A673 (cell line): ENCODE data around the gene MANSC4. TPM values are rescaled to one million over a fixed set of nuclear protein-coding genes. Genes with fewer than 3 reads are reported as not detected.

Experiments used
- BruUV-seq: library from RNA; stranded (reverse); fragments of 400-500 nt; replicated peaks from 2 replicates; lab custom pipeline; 2021; lab: Mats Ljungman, UMichigan
- CTCF ChIA-PET: fragments of 300-600 bp; sonication (Branson Sonifier 250); formaldehyde crosslinking; loops from one replicate; lab custom pipeline; 2022; ENCODE audit warnings: antibody characterized with exemption; lab: Charles Lee
- POLR2A ChIA-PET: fragments of 300-600 bp; sonication (Branson Sonifier 250); formaldehyde crosslinking; loops from one replicate; lab custom pipeline; 2022; ENCODE audit warnings: antibody characterized with exemption; ENCODE audit not compliant: low non-redundant PET; lab: Charles Lee
- DNase-seq: peaks from one replicate; pipeline ENCODE4 v3.0.0-alpha.2; 2015; ENCODE audit warnings: low spot score
- H3K27ac ChIP-seq: fragments of 200-600 bp; sonication (generic); 2 replicates; pipeline ENCODE4 v1.5.1; 2016; ENCODE audit warnings: mixed run types, low read depth, mild to moderate bottlenecking, mixed read lengths, antibody characterized with exemption, low read length; ENCODE audit not compliant: poor library complexity, severe bottlenecking
- H3K27me3 ChIP-seq: fragments of 200-600 bp; sonication (generic); replicated peaks from 2 replicates; pipeline ENCODE4 v1.6.1; 2017; ENCODE audit warnings: mixed run types, low read depth, mild to moderate bottlenecking, mixed read lengths, antibody characterized with exemption, low read length; ENCODE audit not compliant: insufficient read depth, poor library complexity
- H3K36me3 ChIP-seq: fragments of 200-600 bp; sonication (generic); 2 replicates; pipeline ENCODE4 v1.6.1; 2016; ENCODE audit warnings: mixed run types, mild to moderate bottlenecking, mixed read lengths, antibody characterized with exemption, low read length; ENCODE audit not compliant: insufficient read depth, poor library complexity, severe bottlenecking
- H3K4me1 ChIP-seq: fragments of 200-600 bp; sonication (generic); 2 replicates; pipeline ENCODE4 v1.6.1; 2017; ENCODE audit warnings: mixed run types, mild to moderate bottlenecking, mixed read lengths, antibody characterized with exemption, low read length; ENCODE audit not compliant: insufficient read depth, poor library complexity, severe bottlenecking
- H3K4me3 ChIP-seq: fragments of 200-600 bp; sonication (generic); 2 replicates; pipeline ENCODE4 v1.5.1; 2016; ENCODE audit warnings: low read depth, mixed run types, mild to moderate bottlenecking, mixed read lengths, low read length; ENCODE audit not compliant: poor library complexity, severe bottlenecking
- H3K9me3 ChIP-seq: fragments of 200-600 bp; sonication (generic); 2 replicates; pipeline ENCODE4 v1.6.1; 2016; ENCODE audit warnings: mixed run types, low read depth, mild to moderate bottlenecking, mixed read lengths, antibody characterized with exemption, low read length; ENCODE audit not compliant: poor library complexity, severe bottlenecking
- CTCF ChIP-seq: fragments of 300-800, 200-600 bp; sonication (generic); conservative IDR thresholded peaks from 2 replicates; pipeline ENCODE4 v1.5.1; 2017; ENCODE audit warnings: low read depth, mild to moderate bottlenecking, antibody characterized with exemption, low read length, moderate library complexity, mixed read lengths
- EZH2 ChIP-seq: fragments of 200-600 bp; sonication (generic); IDR thresholded peaks from 2 replicates; pipeline ENCODE4 v1.6.1; 2017; ENCODE audit warnings: borderline replicate concordance, low read depth, mild to moderate bottlenecking, mixed read lengths, antibody characterized with exemption, low read length; ENCODE audit not compliant: poor library complexity, severe bottlenecking
- intact Hi-C: fragments of 100-400 bp; cut with micrococcal nuclease; formaldehyde crosslinking; loops from one replicate; pipeline ENCODE4 v1.10.0; 2022; ENCODE audit not compliant: unreplicated experiment
- total RNA-seq: library from RNA; stranded (reverse); gene quantifications from 2 replicates; pipeline ENCODE4 v1.2.3, GENCODE V29; 2021

Gene MANSC4
- total RNA-seq, 1 experiment from 2014 or later = not detected

- Histone ChIP-seq H3K4me1 (peaks cover 7% of the 10 kb centered on the region), H3K9me3 (no peaks in the 10 kb centered on the region), H3K36me3 (no peaks in the 10 kb centered on the region), H3K4me3 (peak overlapping the region; percentile 87), H3K27me3 (no peaks in the 10 kb centered on the region), H3K27ac (peak overlapping the region; percentile 86)
- CTCF ChIA-PET = interaction anchor here (0.6 kb wide), 1 partner anchor 47 kb away, joined by 6 read pairs; no protein-coding TSS in a partner anchor
- BruUV-seq = no TSS peak
- intact Hi-C loops = no loop called here
- POLR2A ChIA-PET = no interaction called here
- no peak for DNase-seq
- no peak for TF ChIP-seq EZH2
- TF ChIP-seq CTCF = no peak
Measured at GRCh38 chr12:27779416-27779919, 568 bp downstream of the MANSC4 start.

DNA sequence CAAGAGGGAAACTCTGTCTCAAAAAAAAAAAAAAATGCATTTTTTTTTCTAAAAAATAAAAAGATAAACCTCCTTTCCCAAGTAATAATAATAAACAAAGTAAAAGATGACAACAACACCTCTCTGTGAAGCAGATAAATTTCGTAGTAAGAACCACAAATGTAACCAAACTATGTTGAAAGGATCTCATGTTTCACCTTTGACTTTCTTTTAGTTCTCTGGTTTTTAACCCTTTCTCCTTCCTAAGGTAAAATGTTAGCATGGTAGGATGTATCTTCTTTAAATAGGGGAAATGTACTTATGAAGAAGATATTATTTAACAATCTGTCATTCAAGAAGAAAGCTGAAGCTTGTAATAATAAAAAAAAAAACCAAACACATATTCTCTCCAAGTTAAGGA, 1.8 kb downstream of the MANSC4 start:
- Histone ChIP-seq H3K4me3 (no peak overlapping the region), H3K4me1 (peaks cover 6% of the 10 kb centered on the region), H3K27me3 (no peaks in the 10 kb centered on the region), H3K27ac (no peak overlapping the region), H3K9me3 (no peaks in the 10 kb centered on the region), H3K36me3 (no peaks in the 10 kb centered on the region)
- ChIA-PET POLR2A (no interaction called here), CTCF (no interaction called here)
- TF ChIP-seq CTCF = no peak
- no peak for TF ChIP-seq EZH2
- intact Hi-C loops = no loop called here
- DNase-seq = no peak
- BruUV-seq = no TSS peak

- Histone ChIP-seq H3K27ac (no peak overlapping the region), H3K9me3 (no peaks in the 10 kb centered on the region), H3K4me1 (peaks cover 14% of the 10 kb centered on the region), H3K27me3 (no peaks in the 10 kb centered on the region), H3K4me3 (no peak overlapping the region), H3K36me3 (no peaks in the 10 kb centered on the region)
- intact Hi-C loops = no loop called here
- DNase-seq = no peak
- POLR2A ChIA-PET = no interaction called here
- CTCF ChIA-PET = no interaction called here
- BruUV-seq = no TSS peak
- TF ChIP-seq EZH2 = no peak
- TF ChIP-seq CTCF = no peak
Measured at GRCh38 chr12:27777141-27777540, 2.9 kb downstream of the MANSC4 start.
